Measurements from ENCODE around the gene PLEK2.
"Not testable (repeated sequence)": the region's sequence is repeated elsewhere in the genome, so short reads cannot be mapped to it uniquely, and the experiment has no call there.

Gene PLEK2

GRCh38 chr14:67411820-67412421 lies at the start of gene PLEK2:
Gene PLEK2 (minus strand): TSS chr14:67412165. CDS start chr14:67412059, 106 bp downstream.
- peak; percentile 79 for DNase-seq (ENCODE audit: low read depth)

DNA sequence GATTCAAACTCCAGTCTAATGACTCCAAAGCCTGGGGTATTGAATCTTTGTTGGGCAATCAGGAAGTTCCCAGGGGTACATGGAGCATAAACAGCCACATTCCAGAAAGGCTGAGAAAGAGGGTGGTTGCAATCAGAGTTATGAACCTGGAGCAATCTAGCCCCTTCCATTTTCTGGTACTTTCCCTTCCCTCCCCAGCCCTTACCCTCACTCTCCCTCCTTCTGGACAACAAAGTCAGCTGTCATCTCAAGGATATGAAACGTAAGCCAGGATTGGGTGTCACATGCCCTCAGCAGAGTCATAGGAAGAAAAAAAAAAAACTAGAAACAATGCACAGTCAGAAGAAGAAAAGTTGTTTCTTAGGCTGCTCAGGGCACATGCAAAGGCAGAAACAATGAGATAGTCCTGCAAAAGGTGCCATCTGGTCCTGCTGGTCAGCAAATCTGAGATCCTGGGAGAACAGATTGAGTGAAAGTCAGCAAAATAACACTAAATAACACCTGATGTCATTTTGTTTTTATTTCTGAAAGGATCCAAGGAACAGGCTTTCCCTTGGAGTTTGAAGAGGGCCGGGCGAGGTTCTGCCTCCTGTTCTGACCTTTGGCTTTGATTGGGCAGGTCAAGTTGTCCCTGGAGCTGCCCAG lies 49.5 kb upstream of the PLEK2 start:
- DNase-seq (ENCODE audit: low read depth), result peak; percentile 36

DNA sequence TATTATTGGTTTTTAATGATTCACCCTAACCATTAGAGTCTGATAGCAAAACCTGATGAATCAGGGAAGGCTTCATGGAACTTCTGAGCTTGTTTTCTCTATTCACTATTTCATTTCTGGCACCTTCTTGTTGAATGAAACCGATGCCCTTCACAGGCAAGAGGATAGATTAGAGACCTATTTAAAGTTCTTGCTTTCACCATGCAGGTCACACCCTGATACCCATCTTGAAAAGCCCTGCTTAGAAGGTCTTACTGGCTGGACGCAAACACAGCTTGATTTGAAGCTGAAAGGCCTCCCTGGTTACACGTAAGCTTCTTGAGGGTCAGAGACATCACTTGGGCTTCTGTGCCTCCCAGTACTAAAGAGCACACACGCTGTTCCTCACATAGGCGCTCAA lies 47.4 kb upstream of the PLEK2 start:
- DNase-seq (ENCODE audit: low read depth), result no peak

DNA sequence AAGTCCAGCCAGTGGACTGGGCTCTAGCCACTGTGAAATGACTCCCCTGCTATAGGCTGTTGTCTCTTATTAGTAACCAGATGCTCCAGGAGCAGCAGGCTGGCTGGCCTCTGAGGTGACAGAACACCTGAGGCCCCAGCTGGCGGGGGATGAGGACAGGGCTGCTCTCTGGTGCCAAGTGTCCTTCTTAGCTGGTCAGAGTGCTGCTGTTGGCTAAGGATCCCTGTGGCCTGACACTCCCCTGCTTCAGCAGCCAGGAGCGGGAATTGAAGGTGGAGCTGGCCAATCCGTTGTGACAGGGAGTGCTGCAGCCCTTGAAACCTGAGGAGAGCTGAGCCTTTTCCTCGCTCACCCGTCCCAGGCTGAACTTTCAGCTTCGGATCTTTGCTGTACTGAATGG lies 45.8 kb upstream of the PLEK2 start:
- peak; percentile 17 for DNase-seq (ENCODE audit: low read depth)

- no peak for DNase-seq (ENCODE audit: low read depth)
Measured at GRCh38 chr14:67456732-67457131, 44.8 kb upstream of the PLEK2 start.

DNA sequence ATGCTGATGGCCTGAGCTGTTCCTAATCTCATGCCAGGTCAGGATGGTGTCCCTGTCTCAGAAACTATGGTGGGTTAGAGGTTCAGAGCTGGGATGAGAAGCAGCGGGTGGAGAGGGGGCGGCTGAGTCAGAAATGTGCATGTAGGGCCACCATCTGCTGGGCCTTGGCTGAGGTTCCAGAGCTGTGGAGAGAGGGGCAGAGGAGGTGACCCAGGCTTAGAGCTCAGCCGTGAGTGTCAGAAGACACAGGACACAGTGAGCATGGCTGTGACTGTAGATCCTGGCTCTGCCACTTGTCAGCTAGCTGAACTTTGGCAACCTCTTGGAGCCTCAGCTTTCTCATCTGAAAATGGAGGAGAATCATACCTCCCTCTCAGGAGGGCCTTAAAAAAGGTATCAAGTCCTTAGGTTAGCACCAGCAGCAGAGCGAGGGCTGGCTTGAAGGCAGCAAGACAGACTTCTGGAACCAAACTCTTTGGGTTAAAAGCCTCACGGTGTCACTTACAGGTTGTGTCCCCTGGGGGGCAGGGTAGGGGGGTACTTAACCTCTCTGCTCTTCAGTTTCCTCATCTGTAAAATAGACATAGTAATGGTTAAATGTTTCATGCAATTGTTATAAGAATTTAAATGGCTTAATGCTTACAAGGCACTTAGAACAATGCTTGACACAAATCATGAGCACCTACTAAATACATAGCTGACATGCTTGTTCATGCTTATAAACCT lies 41.8 kb upstream of the PLEK2 start:
- no peak for DNase-seq (ENCODE audit: low read depth)

DNA sequence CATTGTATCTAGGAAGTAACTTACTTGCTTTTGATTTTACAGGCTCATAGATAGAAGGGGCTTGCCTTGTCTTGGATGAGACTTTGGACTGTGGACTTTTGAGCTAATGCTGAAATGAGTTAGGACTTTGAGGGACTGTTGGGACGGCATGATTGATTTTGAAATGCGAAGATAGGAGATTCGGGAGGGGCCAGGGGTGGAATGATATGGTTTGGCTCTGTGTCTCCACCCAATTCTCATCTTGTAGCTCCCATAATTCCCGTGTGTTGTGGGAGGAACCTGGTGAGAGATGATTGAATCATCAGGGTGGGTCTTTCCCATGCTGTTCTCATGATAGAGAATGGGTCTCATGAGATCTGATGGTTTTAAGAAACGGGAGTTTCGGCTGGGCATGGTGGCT lies 39.7 kb upstream of the PLEK2 start:
- not testable (repeated sequence) for DNase-seq (ENCODE audit: low read depth)

DNA sequence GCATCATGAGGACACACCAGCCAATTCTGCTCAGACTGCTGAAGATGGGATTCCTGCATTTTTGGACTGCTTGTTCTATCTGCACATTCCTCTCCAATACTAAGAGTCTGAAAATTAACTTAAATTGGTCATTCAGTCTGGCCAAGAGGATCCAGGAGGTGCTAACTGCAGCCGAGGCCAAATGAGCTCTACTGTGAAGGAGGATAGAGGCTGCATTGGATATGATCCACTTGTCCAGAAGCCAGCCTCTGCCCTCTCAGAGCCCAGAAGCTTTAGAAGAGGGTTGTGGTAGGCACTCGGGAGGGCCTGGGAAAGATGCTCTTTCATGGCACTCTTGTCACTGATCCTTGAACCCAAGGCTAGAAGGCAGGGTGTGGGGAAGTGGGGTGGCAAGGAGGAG lies 37.1 kb upstream of the PLEK2 start:
- no peak for DNase-seq (ENCODE audit: low read depth)

DNA sequence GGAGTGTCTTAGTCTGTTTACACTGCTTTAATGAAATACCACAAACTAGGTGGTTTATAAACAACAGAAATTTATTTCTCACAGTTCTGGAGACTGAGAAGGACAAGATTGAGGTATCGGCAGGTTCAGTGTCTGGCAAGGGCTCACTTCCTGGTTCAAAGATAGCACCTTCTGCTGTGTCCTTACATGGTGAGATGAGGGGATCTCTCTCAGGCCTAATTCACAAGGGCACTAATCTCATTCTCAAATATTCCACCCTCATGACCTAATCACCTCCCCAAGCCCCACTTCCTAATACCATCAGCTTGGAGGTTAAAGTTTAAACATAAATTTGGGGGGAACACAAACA lies 35.0 kb upstream of the PLEK2 start:
- no peak for DNase-seq (ENCODE audit: low read depth)

GRCh38 chr14:67446371-67447032 lies 34.5 kb upstream of the PLEK2 start:
- no peak for DNase-seq (ENCODE audit: low read depth)

- DNase-seq (ENCODE audit: low read depth), result peak; percentile 30
Measured at GRCh38 chr14:67444395-67444794, 32.4 kb upstream of the PLEK2 start.

GRCh38 chr14:67442139-67442906 lies 30.4 kb upstream of the PLEK2 start:
- DNase-seq (ENCODE audit: low read depth), result no peak

DNA sequence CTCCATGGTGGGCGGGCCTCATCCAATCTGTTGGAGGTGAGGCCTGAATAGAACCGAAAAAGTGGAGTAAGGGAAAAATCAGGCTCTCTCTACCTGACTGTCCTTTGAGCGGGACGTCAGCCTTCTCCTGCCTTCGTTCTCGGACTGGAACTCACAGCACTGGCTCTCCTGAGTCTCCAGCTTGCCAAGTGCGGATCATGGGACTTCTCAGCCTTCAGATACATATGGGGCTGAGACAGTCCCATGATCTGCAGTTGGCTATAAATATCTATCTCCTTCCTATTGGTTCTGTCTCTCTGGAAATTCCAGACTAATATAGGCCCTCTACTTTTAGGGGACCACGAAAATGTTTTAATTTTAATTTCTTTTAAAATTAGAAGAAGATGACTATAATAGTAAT lies 29.7 kb upstream of the PLEK2 start:
- no peak for DNase-seq (ENCODE audit: low read depth)

DNA sequence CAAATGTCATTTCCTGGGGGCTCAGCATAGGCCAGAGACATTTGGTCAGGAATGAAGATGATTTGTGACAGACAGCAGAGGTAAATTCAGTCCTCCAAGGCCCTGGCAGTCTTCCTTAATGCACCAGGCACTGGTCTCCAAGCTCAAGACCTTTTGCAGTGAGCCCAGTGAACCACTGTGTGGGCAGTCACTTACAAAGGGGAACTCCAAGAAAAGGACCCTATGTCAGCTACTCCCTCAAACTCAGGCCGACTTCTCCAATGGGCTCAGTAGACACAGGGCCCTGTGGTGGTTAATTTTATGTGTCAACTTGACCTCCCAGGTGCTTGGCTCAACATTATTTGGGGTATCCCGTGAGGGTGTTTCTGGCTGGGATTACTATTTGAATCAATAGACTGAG lies 29.3 kb upstream of the PLEK2 start:
- DNase-seq (ENCODE audit: low read depth), result no peak

- DNase-seq (ENCODE audit: low read depth), result no peak
Measured at GRCh38 chr14:67440513-67440912, 28.5 kb upstream of the PLEK2 start.

DNA sequence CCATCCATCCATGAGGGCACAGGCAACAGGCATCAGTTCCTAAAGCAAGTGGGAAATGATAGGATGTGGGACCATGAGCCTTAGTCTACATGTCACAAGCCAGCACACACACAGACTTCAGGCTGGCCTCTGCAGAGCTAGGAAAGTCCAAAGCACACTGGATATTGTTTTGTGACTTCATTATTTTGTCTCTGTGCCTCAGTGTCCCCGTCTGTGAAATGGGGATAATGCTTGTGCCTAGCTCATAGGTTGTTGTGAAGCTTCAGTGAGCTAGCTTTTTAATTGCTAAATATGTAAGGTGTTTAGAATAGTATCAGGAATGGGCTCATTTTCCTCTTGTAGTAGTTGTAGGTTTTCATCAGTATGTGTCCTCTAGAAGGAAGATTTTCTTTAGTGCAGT lies 27.0 kb upstream of the PLEK2 start:
- no peak for DNase-seq (ENCODE audit: low read depth)

GRCh38 chr14:67436006-67436866 lies 24.3 kb upstream of the PLEK2 start:
- DNase-seq (ENCODE audit: low read depth), result no peak

DNA sequence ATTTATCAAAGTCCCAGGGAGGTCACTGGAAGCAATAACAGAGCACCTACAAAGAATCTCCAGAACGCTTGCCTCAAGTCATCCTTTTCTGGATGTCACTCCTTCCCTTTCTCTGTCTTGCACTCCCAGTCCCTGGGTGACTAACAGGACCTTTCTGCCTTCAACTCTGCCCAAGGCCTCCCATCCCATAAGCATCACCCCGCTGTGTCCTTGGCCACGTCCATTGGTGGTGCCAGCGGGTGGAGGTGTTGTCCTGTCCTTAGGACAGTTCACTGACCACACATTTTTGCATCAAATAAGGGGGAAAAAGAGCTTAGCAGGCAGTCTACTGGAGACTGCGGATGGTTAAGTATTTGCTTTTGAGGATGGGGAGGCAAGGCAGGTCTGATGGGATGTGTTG lies 23.6 kb upstream of the PLEK2 start:
- no peak for DNase-seq (ENCODE audit: low read depth)

DNA sequence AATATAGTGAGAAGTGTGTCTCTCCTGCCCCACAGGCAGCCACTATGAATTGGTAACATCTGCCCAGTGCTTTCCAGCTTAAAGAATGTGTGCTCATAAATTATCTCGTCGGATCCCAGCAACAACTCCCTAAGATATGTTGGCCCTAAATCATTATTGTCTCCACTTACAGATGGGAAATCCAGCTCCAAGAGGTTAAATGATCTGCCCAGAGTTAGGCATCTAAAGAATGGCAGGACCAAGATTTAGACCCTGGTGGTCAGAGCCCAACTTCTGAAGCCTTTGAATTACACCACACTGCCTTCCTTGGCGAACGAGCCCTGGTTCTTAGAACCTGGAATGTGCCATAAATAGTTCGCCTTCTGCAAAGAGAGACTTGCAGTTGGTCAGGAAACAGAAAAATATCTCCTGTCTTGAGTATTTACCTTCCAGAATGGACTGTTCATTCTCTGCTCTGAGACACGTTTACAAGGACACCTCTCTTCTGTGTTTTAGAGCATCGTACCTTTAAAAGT lies 20.1 kb upstream of the PLEK2 start:
- DNase-seq (ENCODE audit: low read depth), result no peak

DNA sequence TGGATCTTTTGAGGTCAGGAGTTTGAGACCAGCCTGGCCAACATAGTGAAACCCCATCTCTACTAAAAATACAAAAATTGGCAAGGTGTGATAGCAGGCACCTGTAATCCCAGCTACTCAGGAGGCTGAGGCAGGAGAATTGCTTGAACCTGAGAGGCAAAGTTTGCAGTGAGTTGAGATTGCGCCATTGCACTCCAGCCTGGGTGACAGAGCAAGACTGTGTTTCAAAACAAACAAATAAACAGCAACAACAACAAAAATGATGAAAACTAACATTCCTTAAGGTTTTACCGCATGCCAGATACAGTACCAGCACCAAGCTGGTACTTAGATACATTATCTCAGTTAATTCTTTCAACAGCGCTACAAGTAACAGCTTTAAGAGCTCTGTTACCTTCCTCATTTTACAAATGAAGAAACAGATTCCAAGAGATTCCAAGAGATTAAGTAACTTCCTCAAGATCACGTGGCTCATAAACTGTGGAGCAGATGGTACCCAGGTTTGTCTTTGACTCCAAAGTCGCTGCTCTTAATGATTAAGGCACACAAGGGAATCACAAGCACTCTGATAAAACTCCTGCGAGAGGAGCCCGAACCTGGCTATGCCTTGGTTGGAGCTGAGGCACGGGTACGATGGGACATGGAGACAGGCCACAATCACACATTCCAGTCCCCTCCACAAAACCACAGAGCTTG lies 17.7 kb upstream of the PLEK2 start:
- DNase-seq (ENCODE audit: low read depth), result no peak

Data from ELR (cell line).